ENCODE data around the gene ETNK2.
"Not testable (repeated sequence)": the region's sequence is repeated elsewhere in the genome, so short reads cannot be mapped to it uniquely, and the experiment has no call there.

ETNK2 gene

DNA sequence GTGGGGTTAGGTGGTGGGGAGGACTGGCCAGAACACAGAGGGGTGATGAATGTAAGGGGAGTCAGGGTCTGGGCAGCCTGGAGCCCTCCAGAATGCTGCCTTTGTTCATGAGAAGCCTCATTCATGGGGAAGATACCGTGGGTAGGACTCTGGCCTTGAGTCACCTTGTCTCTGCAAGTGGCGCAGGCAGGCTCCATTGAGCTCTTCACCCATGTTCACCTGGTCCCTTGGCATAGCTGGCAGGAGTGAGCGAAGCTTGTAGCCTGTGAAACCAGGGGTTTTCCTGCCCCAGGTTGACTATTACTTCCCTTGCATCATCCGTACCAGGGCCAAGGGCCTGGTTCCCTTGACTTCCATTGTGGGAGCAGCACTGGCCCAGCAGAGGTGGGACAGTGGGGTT is 53.2 kb downstream of the ETNK2 start:
- DNase-seq (ENCODE audit: low spot score) = no peak

DNA sequence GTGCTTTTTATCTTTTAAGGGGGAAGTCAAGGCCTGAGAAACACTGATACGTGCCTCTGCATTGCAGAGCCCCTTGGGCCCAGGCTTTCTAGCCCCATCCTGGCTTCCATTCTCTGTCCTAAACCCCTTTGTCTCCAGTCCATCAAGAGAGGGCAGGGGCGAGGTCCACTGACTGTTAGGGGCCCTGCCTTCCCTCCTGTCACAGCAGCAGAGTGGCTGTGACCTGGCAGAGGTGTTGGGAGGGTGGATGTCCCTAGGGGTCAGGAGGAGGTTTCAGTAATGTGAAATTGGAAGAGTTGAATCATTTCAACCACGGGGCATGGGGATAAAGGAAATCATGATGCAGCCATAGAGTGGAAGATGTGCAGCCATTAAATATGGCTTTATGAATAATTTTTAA is 54.9 kb downstream of the ETNK2 start:
- DNase-seq (ENCODE audit: low spot score) = no peak

DNA sequence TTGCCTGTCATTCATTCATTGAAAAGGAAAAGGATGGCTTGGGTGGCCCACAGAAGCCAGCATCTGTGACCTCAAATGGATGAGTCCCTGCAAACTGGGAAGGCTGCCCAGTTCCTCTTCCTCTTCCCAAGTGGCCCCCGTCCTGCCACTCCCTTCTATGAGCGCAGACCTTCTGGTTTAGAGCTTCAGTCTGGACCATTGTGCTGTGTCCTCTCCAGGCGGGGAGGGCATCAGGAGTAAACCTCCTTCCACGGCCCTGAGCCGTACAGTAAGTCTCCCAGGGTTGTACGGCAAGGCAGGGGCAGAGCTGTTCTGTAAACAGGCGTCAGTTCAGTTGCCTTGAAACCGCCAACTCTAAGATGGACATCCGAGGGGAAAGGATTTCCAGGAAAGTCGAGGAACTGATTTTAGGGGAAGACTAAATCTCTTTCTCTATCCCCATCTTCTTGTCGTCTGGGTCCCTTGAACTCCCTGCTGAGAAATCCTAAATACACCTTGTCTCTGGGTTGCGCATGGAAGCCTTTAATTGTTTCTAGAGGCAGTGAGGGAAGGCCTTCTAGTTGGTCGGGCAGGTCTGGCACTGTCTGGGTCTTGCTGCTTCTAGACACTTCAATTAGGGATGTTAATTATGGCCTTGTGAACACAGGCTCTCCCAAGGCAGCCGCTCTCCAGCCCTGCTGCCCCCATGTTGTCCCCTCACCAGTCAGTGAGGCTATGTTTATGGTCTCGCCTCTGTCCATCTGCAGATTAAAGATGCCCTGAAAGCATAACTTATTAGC is 56.8 kb downstream of the ETNK2 start:
- no peak for DNase-seq (ENCODE audit: low spot score)

DNA sequence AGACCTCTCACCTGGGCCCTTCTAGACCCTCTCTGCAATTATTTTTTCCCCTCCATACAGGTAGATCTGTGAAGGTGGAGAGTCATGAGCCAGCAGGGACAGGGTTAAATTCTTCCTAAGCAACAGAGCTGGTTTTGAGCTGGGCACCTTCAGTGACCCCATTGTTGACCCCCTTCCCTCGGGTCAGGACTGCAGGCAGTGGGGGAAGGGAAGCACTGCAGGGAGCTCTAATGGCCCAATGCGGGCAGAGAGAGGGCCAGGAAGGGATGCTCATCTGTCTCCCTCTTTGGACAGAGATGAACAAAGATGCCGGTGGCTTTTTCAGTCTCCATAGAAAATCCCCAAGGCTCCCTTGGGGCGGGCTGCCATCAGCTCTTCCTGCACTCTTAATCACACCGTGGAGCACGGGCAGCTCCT is 57.5 kb downstream of the ETNK2 start:
- DNase-seq (ENCODE audit: low spot score) = no peak

DNA sequence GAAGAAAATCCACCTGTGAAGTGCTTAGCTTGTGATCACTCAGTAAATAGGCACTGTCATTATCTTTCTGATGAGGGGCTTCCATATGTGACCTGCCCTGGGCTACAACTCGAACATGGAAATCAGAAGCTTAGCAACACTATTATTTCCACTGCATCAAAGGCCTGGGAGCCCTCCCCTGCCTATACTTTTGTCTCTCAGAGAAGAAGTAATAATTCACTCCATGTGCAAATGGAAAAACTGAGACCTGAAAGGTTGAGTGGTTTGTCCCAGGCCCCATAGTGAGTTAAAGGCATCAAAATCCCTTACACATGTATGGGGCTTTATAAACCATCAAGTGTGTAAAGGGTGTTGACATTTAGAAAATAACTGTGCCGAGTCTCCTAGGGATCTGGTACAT is 58.1 kb downstream of the ETNK2 start:
- no peak for DNase-seq (ENCODE audit: low spot score)

DNA sequence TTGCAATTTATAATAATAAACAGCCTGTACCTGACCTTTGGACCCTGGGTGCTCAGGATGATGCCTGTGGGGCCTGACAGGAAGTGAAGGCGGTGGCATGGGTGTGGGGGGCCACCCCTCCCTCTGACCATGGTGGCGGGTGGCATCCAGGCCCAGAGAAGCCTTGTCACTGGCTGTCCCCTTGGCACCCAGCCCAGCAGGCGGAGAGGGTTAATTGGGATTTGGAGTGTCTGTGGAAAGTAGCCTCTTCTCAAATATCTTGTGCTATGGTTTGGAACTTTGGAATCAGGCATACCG is 58.5 kb downstream of the ETNK2 start:
- no peak for DNase-seq (ENCODE audit: low spot score)

DNA sequence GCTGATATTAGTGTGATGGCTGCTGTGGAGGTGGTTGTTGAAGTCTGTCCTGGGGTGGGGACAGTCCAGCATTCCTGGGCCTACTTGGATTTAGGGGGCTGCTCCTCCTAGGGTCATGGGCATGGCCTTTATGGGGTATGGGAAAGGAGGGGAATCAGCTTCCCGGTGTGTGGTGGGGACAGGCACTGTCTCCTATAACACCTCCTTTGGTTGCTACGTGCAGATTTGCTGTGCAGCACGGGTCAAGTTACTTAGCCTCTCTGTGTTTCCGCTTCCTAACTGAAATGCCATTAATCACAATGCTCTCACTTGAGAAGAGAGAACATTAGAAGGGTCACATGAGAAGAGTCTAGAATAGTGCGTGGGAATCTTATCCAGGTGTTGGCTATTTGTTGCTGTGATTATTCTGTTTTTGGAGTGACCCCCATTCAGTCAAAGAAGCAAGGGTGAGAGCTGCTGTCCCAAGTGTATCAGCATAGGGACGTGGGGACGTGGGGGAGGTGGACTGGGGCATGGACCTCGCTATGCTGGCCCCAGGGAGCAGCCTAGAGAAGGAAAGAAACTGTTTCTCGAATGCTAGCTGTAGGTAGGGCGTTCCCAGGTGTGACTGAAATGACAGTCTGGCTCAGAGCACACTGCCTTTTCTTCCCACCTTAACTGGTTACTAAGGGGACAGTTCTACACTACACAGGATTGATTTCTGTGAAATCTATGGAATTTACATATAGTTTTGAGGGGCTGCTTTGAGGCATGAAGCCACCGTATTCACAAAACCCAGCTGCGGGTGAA is 59.0 kb downstream of the ETNK2 start:
- DNase-seq (ENCODE audit: low spot score) = no peak

DNA sequence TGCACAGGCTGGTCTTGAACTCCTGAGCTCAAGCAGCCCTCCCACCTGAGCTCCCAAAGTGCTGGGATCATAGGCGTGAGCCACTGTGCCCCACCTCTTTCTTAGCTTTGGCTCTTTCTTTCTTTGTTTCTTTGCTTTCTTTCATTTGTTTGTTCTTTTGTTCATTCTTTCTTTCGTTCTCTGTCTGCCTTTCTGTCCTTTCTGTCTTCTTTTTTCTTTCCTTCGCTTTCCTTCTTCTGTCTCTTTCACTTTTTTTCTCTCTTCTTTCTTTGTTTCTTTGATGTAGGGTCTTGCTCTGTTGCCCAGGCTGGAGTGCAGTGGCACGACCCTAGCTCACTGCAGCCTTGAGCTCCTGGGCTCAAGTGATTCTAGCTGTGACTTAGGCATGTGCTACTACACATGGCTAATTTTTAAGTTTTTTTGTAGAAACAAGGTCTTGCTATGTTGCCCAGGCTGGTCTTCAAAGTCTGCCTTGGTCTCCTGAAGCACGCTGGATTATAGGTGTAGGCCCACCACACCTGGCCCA is 60.0 kb downstream of the ETNK2 start:
- DNase-seq (ENCODE audit: low spot score) = no peak

DNA sequence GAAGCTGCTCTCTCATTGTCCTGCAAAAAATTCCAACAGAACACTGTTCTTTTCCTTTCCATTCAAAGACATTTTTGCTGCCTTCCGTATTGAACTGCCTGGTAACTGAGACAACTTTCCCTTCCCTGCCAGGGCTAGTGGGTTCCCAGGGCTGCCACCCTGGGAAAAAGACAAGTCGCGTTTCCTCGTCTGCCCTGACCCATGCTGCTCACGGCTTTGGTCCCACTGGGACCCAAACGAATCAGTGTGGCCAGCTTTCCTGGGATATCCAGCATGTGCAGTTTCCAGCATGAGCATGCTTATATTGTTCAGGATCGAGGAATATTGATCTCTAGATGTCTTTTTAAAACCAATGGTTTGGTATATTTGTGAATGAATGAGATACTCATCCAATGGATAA is 60.8 kb downstream of the ETNK2 start:
- no peak for DNase-seq (ENCODE audit: low spot score)

DNA sequence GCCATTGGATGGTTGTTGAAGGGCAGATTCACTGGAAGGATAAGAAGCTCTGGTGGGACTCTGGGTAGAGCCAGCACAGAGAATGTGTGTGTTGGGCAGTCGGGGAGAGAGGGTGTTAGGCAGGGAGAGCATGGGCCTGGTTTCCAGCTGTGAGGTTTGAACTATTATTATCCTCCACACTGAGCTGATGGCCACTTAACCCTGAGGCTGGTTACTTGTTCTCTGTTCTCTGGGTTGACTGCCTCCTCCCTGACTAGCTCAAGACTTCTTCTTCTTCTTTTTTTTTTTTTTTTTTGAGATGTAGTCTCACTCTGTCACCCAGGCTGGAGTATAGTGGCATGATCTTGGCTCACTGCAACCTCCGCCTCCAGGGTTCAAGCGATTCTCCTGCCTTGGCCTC is 61.7 kb downstream of the ETNK2 start:
- DNase-seq (ENCODE audit: low spot score) = not testable (repeated sequence)

DNA sequence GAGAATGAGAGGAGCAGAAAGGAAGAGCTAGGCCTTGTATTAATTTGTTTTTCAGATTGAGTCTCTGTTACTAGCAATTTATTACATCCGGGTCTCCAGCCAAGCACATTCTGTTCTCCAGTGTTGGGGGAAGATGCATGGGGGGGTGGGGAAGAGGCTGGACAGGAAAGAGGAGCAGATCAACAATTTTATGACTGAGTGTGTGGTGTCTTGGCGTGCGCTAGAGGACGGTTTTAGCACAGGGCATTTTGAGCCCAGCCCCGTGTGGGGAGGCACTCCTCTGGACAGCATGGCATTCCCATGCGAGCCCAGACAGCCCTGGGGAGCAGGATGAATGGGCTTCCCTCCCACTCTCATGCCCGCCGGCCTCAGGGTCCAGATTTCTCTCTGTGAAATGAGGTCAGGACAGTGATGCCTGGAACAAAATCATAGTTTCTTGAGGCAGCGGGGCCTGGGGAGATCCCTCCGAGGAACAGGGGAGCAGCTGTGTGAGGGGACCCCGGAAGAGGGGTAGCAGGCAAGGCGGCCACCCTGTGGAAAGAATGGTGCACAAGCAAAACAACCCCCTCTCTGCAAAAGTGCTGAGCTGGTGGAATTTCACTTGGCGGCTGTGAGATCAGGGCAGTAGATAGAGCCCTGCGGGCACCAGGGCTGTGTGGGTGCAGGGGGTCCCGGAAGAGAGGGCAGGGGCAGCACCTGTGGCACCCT is 62.6 kb downstream of the ETNK2 start:
- peak; percentile 75 for DNase-seq (ENCODE audit: low spot score)

DNA sequence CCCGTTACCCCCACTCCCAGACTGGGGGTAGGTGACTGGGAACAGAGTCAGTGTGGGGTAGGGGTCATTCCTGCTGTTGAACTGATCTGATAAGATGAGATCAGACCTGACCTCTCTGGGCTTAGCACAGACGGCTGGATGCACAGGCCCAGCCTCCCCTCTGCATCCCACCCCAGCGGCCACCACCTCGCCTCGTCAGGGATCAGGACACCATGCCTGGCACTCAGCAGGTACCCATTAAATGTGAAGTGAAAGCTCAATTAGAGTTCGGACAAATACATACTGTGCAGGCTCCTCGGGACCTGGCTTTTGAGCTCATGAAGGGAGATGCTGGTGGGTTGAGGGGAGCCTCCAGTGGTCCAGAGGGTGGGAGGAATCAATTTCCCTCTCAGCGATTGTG is 63.2 kb downstream of the ETNK2 start:
- DNase-seq (ENCODE audit: low spot score) = no peak

DNA sequence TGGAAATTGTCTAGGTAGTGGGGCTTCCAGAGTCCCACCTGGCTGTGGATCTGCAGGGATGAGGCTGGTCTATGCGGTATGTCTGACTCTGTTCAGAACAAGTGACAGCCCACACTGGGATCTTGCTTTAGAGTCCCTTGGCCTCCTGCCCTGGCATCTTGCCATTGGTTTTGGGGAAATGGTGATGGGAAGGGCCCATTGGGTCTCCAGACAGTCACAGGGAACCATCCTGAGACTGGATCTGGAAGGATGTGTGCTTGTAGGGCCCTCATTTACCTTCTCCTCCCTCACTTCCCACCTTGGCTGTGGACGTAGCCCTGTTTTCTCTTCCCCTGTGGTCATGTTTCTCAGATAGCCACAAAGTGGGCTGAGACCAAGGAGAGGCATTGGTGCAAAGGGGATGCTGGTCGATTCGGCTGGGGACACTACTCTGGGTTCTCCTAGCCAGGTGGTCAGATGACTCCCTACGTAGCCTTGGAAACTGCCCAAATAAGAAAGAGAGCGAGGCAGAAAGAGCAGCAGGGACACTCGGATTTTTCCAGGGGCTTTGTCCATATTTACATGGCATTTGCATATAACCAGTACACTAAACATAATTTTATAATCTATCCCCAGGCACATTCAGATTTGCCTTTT is 63.8 kb downstream of the ETNK2 start:
- DNase-seq (ENCODE audit: low spot score) = no peak

DNA sequence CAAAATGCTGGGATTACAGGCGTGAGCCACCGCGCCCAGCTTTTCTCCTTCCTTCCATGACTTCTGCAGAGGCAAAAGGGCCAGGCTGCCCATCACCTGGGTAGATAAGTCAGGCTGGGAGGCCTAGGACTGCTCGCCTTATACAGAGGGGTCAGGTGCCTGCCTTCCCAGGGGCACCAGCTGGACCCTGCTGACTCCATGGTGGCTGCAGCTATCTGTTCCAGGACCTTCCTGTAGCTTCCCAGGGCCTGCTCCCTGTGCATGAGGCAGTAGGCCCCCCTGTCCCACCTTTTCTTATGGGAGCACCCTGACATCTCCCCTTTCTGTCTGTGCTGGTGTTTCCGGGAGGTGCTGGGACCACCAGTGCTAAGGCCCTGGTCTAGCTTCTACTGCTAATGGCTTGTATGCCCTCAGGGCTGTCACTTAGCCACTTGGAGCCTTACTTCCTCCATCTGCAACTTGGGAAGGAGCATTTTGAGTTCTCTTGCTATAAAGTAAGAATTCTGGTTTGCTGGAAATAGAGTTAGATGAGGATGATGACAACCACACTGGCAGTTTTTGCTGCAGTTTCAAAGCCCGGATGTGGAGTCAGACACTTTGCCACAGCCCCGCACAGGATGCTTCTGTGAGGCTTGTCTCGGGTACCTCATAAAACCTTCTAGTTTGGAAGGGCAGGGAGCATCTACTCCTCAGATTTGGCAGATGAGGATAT is 64.5 kb downstream of the ETNK2 start:
- no peak for DNase-seq (ENCODE audit: low spot score)

DNA sequence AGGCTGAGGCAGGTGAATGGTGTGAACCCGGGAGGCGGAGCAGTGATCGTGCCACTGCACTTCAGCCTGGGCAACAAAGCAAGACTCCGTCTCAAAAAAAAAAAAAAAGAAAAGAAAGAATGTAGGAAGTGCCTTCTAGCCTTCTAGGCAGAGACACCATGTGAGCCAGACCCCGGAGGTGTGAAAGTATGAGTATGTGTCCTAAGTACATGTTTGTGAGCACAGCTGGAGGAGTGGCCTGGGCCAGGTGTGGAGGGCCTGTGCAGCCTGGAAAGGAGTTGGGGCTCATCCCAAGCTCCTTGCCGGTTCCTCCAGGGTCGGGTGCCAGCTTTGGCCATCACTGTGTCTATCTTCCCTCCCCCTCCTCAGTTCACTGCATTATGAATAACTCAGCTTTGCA is 66.0 kb downstream of the ETNK2 start:
- DNase-seq (ENCODE audit: low spot score) = no peak

DNA sequence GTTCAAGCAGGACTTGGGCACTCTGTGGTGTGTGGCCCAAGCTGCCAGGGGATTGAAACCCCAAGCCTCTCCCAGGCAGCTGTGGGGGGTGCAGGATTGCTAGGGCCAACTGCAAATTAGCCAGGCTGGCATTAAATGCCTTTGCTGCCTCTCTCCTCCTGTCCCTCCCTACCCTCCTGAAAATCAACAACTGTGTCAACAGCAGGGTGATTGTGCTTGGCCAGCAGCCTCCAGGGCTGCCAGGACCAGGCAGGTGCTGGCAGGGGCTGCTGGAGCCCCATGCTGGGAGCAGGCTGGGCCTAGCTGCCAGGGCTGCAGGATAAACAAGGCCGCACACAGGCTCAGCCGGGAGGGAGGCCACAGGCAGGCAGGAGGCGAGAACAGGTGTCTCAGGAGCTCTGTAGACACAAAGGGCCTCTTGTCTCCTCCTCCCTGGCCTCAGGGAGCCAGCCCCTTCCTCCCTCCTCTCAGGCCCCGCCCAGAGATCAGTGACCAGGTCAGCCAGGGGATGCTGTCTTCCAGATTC is 67.5 kb downstream of the ETNK2 start:
- no peak for DNase-seq (ENCODE audit: low spot score)

DNA sequence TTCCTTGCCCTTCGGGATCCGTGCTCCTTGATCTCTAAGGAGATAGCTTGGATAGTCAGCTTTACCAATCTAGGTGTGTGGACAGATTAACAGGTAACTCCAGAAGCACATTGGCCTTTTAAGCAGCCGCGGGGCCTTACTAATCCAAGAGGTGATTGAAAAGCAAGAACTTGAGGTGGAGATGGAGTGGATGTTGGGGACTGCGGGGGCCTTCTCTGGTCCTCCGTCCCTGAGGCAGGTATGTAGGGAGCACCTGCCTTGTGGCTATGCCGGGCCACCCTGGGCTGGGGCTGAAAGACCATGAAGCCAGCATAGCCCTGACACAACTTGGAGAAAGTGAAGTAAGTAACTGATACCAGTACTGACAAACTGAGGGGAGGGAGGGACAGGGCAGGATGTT is 68.4 kb downstream of the ETNK2 start:
- DNase-seq (ENCODE audit: low spot score) = no peak

DNA sequence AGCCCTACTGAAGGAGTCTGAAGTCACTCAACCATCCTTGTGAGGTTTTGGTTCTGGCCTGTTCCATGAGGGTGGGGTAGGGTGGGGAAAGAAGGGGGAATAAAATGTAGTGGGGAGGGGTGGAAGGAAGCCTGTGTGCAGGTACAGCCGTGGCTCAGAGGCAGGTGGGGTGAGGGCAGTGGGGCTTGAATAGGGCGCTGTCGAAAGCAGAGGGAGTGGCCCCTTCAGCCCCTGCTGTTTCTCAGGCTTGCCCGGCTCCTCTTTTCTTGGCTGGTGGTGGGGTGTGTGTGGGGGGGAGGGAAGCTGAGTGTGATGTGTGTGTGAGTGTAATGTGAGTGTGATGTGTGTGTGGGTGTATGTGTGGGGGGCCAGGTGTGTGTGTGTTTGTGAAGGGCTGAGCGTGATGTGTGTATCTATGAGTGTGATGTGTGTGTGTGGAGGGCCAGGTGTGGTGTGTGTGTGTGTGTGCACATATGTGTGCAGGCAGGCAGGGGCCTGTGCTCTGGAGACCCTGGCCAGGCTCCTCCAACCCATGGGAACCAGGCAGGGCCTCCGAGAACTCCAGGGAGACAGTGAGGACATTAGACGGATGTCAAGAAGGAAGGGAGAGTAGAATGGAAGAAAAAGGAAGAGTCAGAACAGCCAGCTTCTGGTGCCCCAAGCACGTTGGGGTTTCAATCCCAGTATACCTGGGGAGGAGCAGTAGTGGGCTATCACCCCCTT is 69.9 kb downstream of the ETNK2 start:
- no peak for DNase-seq (ENCODE audit: low spot score)

DNA sequence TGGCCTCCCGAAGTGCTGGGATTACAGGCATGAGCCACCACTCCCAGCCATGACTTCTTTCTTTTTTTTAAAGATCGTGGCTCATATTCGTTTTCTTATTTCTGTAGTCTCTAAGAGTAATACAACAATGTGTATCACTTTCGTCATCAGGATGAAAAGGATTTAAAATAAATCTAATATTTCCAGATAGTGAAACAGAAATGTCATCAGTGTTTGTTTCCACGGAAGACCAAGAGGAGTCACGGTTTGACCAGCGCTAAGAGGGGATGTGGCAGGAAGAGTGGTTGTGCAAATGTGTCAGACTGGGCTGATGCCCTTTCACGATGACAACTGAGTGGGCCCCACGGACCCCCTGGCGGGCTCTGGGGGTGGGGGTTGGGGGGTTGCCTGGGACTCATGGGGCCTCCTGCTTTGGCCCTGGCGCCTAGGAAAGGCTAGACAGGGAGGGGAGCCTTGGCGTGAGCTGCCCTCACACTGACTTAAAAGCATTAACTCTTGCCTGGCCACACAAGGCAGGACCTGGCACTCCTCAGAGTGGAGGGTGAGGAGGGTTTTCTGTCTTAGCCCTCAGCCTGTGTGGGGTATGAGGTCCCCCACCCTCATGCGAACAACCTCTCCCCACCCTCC is 70.6 kb downstream of the ETNK2 start:
- DNase-seq (ENCODE audit: low spot score) = no peak
